Panc1 (cell line): ENCODE data around the gene BUB1. TPM values are rescaled to one million over a fixed set of nuclear protein-coding genes. Genes with fewer than 3 reads are reported as not detected.

Experiments
- ATAC-seq: fragments of 200-7000 bp; cut with Tn5 transposase; 2 replicates; pipeline ENCODE4 v1.9.1; 2020; ENCODE audit warnings: mild to moderate bottlenecking, moderate library complexity
- BruUV-seq: library from RNA; stranded (reverse); fragments of 400-500 nt; replicated peaks from 2 replicates; lab custom pipeline; 2021; lab: Mats Ljungman, UMichigan
- CTCF ChIA-PET: fragments of 300-600 bp; sonication (Branson Sonifier 250); formaldehyde crosslinking; loops from one replicate; lab custom pipeline; 2022; ENCODE audit warnings: antibody characterized with exemption; lab: Charles Lee
- POLR2A ChIA-PET: fragments of 300-600 bp; sonication (Branson Sonifier 250); formaldehyde crosslinking; loops from one replicate; lab custom pipeline; 2022; ENCODE audit warnings: antibody characterized with exemption; lab: Charles Lee
- DNase-seq: peaks from one replicate; pipeline ENCODE4 v3.0.0-alpha.2; 2010; ENCODE audit warnings: low read depth, low spot score
- H3K27ac ChIP-seq: 2 replicates; pipeline ENCODE4 v1.5.1; 2011; ENCODE audit warnings: mild to moderate bottlenecking, low read length, inconsistent platforms
- H3K27me3 ChIP-seq: fragments of 200-500 bp; sonication (Bioruptor generic); 2 replicates; pipeline ENCODE4 v1.6.0; 2014; ENCODE audit warnings: low read length, inconsistent platforms; ENCODE audit not compliant: control insufficient read depth, insufficient read depth
- H3K36me3 ChIP-seq: fragments of 200-500 bp; sonication (Bioruptor generic); 2 replicates; pipeline ENCODE4 v1.5.1; 2014; ENCODE audit warnings: inconsistent platforms, mild to moderate bottlenecking, low read length, moderate library complexity; ENCODE audit not compliant: control insufficient read depth, insufficient read depth
- H3K4me1 ChIP-seq: 2 replicates; pipeline ENCODE4 v1.5.1; 2011; ENCODE audit warnings: inconsistent platforms, mild to moderate bottlenecking, low read length, moderate library complexity; ENCODE audit not compliant: control insufficient read depth, insufficient read depth
- H3K4me3 ChIP-seq, 2 experiments: 2 replicates each; pipeline ENCODE4 v1.5.1; 2011 to 2012; ENCODE audit warnings: low read depth in 2 of 2, low read length in 2 of 2, mild to moderate bottlenecking in 2 of 2, inconsistent platforms in 1 of 2, moderate library complexity in 1 of 2
- H3K9me3 ChIP-seq: fragments of 200-500 bp; sonication (Bioruptor generic); 2 replicates; pipeline ENCODE4 v1.5.1; 2014; ENCODE audit warnings: low read depth, mild to moderate bottlenecking, inconsistent platforms, low read length, moderate library complexity; ENCODE audit not compliant: control insufficient read depth, insufficient read depth
- POLR2AphosphoS5 ChIP-seq: IDR thresholded peaks from 2 replicates; pipeline ENCODE4 v1.6.1; 2012; ENCODE audit warnings: mild to moderate bottlenecking, low read depth, low read length, moderate library complexity
- SIN3A ChIP-seq: IDR thresholded peaks from 2 replicates; pipeline ENCODE4 v1.6.1; 2012; ENCODE audit warnings: low read depth, mild to moderate bottlenecking, low read length, moderate library complexity, borderline replicate concordance; ENCODE audit not compliant: insufficient read depth
- TCF7L2 ChIP-seq: IDR thresholded peaks from 2 replicates; pipeline ENCODE4 v1.6.1; 2011; ENCODE audit warnings: mild to moderate bottlenecking, low read depth, low read length, inconsistent platforms
- in situ Hi-C: cut with HindIII; loops from 2 replicates; pipeline ENCODE4 v1.10.0; 2016; ENCODE audit warnings: low sequenced_read_pairs, low pct_unique_long_range_greater_than_20kb
- intact Hi-C: fragments of 100-400 bp; cut with micrococcal nuclease; formaldehyde crosslinking; loops from one replicate; pipeline ENCODE4 v1.10.0; 2022; ENCODE audit not compliant: unreplicated experiment
- total RNA-seq: library from RNA; stranded (reverse); gene quantifications from one replicate; pipeline ENCODE4 v1.2.1, GENCODE V29; 2021; ENCODE audit not compliant: unreplicated experiment
- TF ChIP-seq, protein P1 (sequence below), 2 experiments: IDR thresholded peaks; 2 replicates each; pipeline ENCODE4 v1.6.1; 2011 to 2012; ENCODE audit warnings: low read depth in 2 of 2, control low read depth in 1 of 2, low read length in 1 of 2, mild to moderate bottlenecking in 1 of 2, moderate library complexity in 1 of 2; ENCODE audit not compliant: insufficient read depth in 1 of 2
- TF ChIP-seq, protein P2 (sequence below): fragments of 450-650 bp; IDR thresholded peaks from 2 replicates; pipeline ENCODE4 v1.5.1; 2017; ENCODE audit warnings: mild to moderate bottlenecking

Gene BUB1
- total RNA-seq, 1 experiment from 2014 or later, result 91.2 TPM

DNA sequence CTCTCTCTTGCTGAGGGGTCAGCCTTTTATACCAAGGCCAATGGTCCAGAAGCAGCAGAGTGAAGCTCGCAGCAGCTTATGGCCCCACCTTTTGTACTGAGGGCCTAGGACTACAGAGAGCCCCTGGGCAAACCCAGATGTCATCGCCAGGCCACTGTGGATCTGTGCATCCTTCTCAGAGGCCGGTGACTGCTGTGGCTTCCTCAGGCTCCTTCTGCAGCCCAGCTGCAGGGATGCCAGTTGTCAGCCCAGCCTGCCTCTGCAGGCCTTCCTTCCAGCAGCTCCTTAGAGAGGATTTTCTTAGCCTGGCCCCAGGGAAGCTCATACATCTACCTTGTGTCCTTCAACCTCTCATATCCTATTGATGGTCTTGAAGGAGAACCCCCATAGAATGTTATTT lies 48.0 kb upstream of the BUB1 start:
- intact Hi-C loops (no loop called here), in situ Hi-C loops (no loop called here)
- DNase-seq (no peak), ATAC-seq (peak; percentile 61)
- Histone ChIP-seq H3K4me3 (no peak overlapping the region), H3K27ac (no peak overlapping the region), H3K4me1 (no peaks in the 10 kb centered on the region), H3K36me3 (no peaks in the 10 kb centered on the region), H3K27me3 (peaks cover 2% of the 10 kb centered on the region; the same call in 1 of the 2 replicates), H3K9me3 (no peaks in the 10 kb centered on the region)
- CTCF ChIA-PET, result no interaction called here
- POLR2A ChIA-PET, result no interaction called here
- BruUV-seq, result no TSS peak
- no peak for TF ChIP-seq SIN3A
- TF ChIP-seq, protein P1, sequence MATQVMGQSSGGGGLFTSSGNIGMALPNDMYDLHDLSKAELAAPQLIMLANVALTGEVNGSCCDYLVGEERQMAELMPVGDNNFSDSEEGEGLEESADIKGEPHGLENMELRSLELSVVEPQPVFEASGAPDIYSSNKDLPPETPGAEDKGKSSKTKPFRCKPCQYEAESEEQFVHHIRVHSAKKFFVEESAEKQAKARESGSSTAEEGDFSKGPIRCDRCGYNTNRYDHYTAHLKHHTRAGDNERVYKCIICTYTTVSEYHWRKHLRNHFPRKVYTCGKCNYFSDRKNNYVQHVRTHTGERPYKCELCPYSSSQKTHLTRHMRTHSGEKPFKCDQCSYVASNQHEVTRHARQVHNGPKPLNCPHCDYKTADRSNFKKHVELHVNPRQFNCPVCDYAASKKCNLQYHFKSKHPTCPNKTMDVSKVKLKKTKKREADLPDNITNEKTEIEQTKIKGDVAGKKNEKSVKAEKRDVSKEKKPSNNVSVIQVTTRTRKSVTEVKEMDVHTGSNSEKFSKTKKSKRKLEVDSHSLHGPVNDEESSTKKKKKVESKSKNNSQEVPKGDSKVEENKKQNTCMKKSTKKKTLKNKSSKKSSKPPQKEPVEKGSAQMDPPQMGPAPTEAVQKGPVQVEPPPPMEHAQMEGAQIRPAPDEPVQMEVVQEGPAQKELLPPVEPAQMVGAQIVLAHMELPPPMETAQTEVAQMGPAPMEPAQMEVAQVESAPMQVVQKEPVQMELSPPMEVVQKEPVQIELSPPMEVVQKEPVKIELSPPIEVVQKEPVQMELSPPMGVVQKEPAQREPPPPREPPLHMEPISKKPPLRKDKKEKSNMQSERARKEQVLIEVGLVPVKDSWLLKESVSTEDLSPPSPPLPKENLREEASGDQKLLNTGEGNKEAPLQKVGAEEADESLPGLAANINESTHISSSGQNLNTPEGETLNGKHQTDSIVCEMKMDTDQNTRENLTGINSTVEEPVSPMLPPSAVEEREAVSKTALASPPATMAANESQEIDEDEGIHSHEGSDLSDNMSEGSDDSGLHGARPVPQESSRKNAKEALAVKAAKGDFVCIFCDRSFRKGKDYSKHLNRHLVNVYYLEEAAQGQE (IDR thresholded peaks at IDR 0.05; ENCODE audit: insufficient read depth in 1 of 2, low read depth in 2 of 2, low read length in 1 of 2), result no peak
- no peak for TF ChIP-seq POLR2AphosphoS5
- TF ChIP-seq TCF7L2, result no peak
- TF ChIP-seq, protein P2, sequence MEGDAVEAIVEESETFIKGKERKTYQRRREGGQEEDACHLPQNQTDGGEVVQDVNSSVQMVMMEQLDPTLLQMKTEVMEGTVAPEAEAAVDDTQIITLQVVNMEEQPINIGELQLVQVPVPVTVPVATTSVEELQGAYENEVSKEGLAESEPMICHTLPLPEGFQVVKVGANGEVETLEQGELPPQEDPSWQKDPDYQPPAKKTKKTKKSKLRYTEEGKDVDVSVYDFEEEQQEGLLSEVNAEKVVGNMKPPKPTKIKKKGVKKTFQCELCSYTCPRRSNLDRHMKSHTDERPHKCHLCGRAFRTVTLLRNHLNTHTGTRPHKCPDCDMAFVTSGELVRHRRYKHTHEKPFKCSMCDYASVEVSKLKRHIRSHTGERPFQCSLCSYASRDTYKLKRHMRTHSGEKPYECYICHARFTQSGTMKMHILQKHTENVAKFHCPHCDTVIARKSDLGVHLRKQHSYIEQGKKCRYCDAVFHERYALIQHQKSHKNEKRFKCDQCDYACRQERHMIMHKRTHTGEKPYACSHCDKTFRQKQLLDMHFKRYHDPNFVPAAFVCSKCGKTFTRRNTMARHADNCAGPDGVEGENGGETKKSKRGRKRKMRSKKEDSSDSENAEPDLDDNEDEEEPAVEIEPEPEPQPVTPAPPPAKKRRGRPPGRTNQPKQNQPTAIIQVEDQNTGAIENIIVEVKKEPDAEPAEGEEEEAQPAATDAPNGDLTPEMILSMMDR, result no peak

DNA sequence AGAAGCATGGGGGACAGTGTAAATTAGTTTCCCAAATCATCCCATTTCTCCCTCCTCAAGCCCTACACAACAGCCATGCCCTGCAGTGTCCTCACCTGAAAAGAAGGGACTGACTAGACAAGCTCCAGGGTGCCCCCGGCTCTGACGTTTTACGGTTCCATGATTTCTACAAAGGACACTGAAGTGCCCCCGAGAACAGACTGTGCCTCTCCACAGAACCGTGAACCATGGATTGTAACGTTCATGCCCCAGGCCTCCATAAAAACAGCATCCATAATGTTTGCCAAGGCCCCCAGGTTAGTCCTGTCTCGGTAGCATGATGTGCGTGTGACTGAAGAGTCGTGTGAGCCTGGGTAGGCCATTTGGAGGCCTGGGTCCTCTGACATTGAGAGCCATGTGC lies 47.5 kb upstream of the BUB1 start:
- DNase-seq (no peak), ATAC-seq (peak; percentile 13; the same call in 1 of the 2 replicates)
- no peaks in the 10 kb centered on the region for H3K36me3 ChIP-seq
- no peak overlapping the region for H3K27ac ChIP-seq
- no TSS peak for BruUV-seq
- no peak overlapping the region for H3K4me3 ChIP-seq
- TF ChIP-seq, protein P2, result no peak
- TF ChIP-seq SIN3A, result no peak
- TF ChIP-seq, protein P1 (IDR thresholded peaks at IDR 0.05; ENCODE audit: insufficient read depth in 1 of 2, low read depth in 2 of 2, low read length in 1 of 2), result no peak
- TF ChIP-seq TCF7L2, result no peak
- intact Hi-C loops (no loop called here), in situ Hi-C loops (no loop called here)
- peaks cover 2% of the 10 kb centered on the region; the same call in 1 of the 2 replicates for H3K27me3 ChIP-seq
- POLR2A ChIA-PET, result no interaction called here
- CTCF ChIA-PET, result interaction anchor here (0.6 kb wide), 1 partner anchor 76 kb away, joined by 4 read pairs; no protein-coding TSS in a partner anchor
- no peaks in the 10 kb centered on the region for H3K4me1 ChIP-seq
- H3K9me3 ChIP-seq, result no peaks in the 10 kb centered on the region
